Small intestine (tissue), 7 donors: Measurements from ENCODE around the gene WLS. TPM values are rescaled to one million over a fixed set of nuclear protein-coding genes. Genes with fewer than 3 reads are reported as not detected.

Experiments
- DNase-seq, 2 donors: peaks; one replicate each; pipeline versions ENCODE4 v3.0.0 to v3.0.0-alpha.2; 2013
- FAIRE-seq: peaks from 2 replicates; lab custom pipeline; 2012; peaks lifted over from hg19 to GRCh38; lab: Jason Lieb, UNC
- H3K27ac ChIP-seq, 3 donors: one replicate each; pipeline ENCODE4 v1.5.1; 2013; ENCODE audit warnings: low read length in 2 of 3, mild to moderate bottlenecking in 2 of 3, control low read depth in 1 of 3, inconsistent platforms in 1 of 3, low read depth in 1 of 3, moderate library complexity in 1 of 3
- H3K27me3 ChIP-seq, 3 donors: one replicate each; pipeline ENCODE4 v1.6.1; 2013; ENCODE audit warnings: low read length in 3 of 3, inconsistent platforms in 1 of 3; ENCODE audit not compliant: control insufficient read depth in 3 of 3, insufficient read depth in 3 of 3
- H3K36me3 ChIP-seq, 3 donors: one replicate each; pipeline ENCODE4 v1.6.1; 2013; ENCODE audit warnings: low read length in 3 of 3, inconsistent platforms in 1 of 3, low read depth in 1 of 3, mild to moderate bottlenecking in 1 of 3, moderate library complexity in 1 of 3; ENCODE audit not compliant: control insufficient read depth in 3 of 3, insufficient read depth in 2 of 3
- H3K4me1 ChIP-seq, 3 donors: one replicate each; pipeline ENCODE4 v1.6.1; 2013; ENCODE audit warnings: low read length in 2 of 3, inconsistent platforms in 1 of 3, low read depth in 1 of 3, mild to moderate bottlenecking in 1 of 3, moderate library complexity in 1 of 3; ENCODE audit not compliant: control insufficient read depth in 3 of 3, insufficient read depth in 2 of 3
- H3K4me3 ChIP-seq, 3 donors: one replicate each; pipeline ENCODE4 v1.5.1; 2013; ENCODE audit warnings: low read length in 3 of 3, control low read depth in 1 of 3, inconsistent platforms in 1 of 3, low read depth in 1 of 3, mild to moderate bottlenecking in 1 of 3, moderate library complexity in 1 of 3
- H3K9me3 ChIP-seq, 2 donors: one replicate each; pipeline ENCODE4 v1.6.1; 2013; ENCODE audit warnings: low read depth in 1 of 2, low read length in 1 of 2; ENCODE audit not compliant: control insufficient read depth in 2 of 2, insufficient read depth in 1 of 2
- WGBS, 3 donors: extraction: QIAGEN DNeasy Blood & Tissue Kit; methylation state at CpG; one replicate each; pipeline ENCODE4 v1.1.7; 2013; 5-methylcytosine and 5-hydroxymethylcytosine counted together
- polyA plus RNA-seq, 4 donors: library from polyadenylated mRNA; stranded (reverse) in 3 of 4; unstranded in 1 of 4; fragments of 200-250 nt in 3 of 4; fragments of 120-200 nt in 1 of 4; gene quantifications; one replicate each; pipeline versions ENCODE4 v1.2.1 to v1.2.3, GENCODE V29; 2013
- donor health status: healthy with polysubstance abuse.
- donor health status: control.
- donor health status: control.
- donor health status: Bipolar disorder and iron deficiency.
- donor health status: healthy.

WLS gene
- polyA plus RNA-seq, 4 donors = 2.2 to 58.0 (median 22.5) TPM

DNA sequence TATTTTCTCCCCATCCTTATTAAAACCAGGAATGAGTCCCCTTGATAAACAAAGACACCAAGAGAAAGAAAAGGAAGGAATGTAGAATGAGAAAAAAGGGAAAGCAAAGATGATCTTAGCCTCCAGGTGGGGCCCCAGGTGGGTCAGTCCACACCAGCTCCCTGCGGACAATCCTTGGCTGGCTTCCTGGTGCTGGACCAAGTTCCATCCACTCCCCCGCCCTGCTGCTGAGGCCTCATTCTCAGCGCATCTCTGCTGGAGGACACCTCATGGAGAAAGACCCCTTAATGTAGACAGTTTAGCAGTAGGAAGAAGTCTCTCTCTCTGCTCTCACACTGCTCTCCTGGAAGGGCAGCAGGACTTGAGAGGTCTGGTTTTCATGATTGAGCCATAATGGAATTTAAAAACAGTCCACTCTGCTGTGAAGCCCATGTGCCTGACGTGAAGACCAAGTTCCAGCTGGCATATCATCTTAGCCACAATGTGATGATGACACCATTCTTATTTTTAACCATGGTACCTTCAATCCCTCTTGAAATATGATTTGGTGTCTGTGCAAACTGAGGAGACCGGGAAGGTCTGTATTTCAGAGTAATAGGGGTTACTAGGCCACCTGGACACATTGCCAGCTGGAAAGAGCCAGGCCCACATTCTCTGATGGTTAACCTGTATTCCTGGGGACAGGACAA, 83.1 kb downstream of the WLS start:
- Histone ChIP-seq H3K27ac (no peak overlapping the region), H3K4me3 (no peak overlapping the region), H3K4me1 (peaks cover 2 to 4% (median 3%) of the 10 kb centered on the region in 3 donors), H3K27me3 (no peaks in the 10 kb centered on the region), H3K36me3 (peaks cover 0 to 46% (median 2%) of the 10 kb centered on the region in 3 donors), H3K9me3 (no peaks in the 10 kb centered on the region)
- 78 to 93% (median 92%) methylated on average over 5 of the region's 5 CpGs for WGBS, 3 donors
- FAIRE-seq (no peak), DNase-seq (no peak)

DNA sequence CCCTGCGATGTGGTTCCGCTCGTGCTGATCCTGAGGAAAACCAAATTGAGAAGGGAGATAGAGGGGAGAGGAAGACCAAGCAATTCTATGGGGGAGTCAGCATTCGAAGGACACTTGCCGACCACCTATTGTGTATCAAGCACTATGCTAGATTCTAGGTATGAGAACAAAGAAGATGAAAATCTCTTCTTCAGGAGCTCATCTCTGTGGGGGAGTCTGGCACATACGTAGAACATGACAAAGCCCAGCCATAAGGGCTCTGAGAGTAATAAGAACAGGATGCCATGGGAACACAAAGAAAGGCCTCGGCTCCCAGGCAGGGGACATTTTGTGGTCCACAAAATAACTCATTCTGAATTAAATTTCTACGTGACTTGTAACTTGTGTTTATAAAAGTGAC, 83.7 kb downstream of the WLS start:
- Histone ChIP-seq H3K9me3 (no peaks in the 10 kb centered on the region), H3K4me1 (peaks cover 2 to 4% (median 3%) of the 10 kb centered on the region in 3 donors), H3K27me3 (no peaks in the 10 kb centered on the region), H3K4me3 (no peak overlapping the region), H3K27ac (no peak overlapping the region), H3K36me3 (peaks cover 0 to 46% (median 2%) of the 10 kb centered on the region in 3 donors)
- DNase-seq = no peak
- 93 to 95% (median 94%) methylated on average over 8 of the region's 8 CpGs for WGBS, 3 donors
- FAIRE-seq = no peak

DNA sequence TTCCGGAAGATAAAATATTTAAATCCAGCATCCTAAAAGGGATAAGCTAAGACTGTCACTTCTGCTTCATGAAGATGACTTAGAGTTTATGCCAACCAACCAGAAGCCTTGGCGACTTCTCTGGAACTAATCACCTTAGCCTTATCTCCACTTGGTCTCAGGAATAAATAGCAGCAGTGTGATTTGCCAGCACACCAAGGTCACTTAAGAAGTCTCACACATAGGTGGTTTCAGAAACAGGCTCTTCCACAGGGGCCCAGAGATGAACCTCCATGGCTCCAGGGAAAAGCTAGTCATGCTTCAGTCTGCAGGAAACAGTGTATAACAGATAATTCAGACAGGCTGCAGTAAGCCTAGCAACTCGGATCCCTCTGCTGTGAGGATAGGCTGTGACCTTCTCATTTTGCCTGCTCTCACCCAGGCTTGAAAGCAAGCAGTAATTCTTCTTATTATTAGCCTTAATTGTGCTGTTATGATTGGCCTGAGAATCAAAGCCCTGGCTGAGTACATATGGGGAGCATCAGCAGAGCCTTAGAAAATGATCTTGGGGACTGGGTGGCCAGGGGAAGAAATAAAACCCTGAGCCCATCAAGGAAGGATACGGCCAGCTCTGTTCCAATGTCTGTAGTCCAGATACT, 84.7 kb downstream of the WLS start:
- no peaks in the 10 kb centered on the region for H3K27me3 ChIP-seq
- H3K4me3 ChIP-seq = no peak overlapping the region
- WGBS, 3 donors = 61 to 65% (median 65%) methylated on average over 4 of the region's 4 CpGs
- H3K36me3 ChIP-seq = peaks cover 0 to 39% (median 2%) of the 10 kb centered on the region in 3 donors
- H3K27ac ChIP-seq = no peak overlapping the region
- DNase-seq = no peak
- H3K9me3 ChIP-seq = no peaks in the 10 kb centered on the region
- peaks cover 3 to 6% (median 4%) of the 10 kb centered on the region in 3 donors for H3K4me1 ChIP-seq
- no peak for FAIRE-seq

DNA sequence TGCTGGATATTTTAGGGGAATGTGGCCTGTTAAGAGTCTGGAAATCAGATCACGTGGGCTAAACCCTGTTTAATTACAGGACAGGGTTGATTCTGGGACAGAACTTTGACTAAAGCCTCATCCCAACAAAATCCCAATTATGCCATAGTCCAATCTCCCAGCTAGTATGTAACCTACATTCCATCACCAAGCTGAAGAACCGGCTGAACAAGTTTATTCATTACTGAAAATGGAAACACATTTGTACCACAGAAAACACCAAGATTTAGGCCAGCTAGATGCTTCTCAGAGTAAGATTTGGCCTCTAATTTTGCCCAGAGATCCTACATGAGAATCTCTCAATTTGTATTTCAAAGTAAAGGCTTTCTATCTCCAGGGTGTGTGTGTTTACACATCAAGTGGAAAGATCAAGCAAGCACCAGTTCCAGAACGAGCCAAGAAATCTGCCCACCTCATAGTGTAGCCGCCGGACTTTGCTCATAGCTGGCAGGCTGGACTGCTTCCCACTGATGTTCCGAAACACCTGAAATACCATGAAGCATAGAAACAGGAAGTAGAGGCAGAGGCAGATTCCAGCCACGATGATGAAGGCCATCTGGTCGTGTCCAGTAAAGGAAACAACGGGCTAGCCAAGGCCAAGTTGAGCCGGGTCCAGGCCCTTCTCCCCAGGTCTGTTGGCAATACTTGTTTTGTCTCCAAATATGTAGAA, 86.8 kb downstream of the WLS start:
- WGBS, 3 donors = 10 to 45% (median 25%) methylated on average over 10 of the region's 10 CpGs
- no peak for FAIRE-seq
- peaks cover 3 to 10% (median 4%) of the 10 kb centered on the region in 3 donors for H3K4me1 ChIP-seq

DNA sequence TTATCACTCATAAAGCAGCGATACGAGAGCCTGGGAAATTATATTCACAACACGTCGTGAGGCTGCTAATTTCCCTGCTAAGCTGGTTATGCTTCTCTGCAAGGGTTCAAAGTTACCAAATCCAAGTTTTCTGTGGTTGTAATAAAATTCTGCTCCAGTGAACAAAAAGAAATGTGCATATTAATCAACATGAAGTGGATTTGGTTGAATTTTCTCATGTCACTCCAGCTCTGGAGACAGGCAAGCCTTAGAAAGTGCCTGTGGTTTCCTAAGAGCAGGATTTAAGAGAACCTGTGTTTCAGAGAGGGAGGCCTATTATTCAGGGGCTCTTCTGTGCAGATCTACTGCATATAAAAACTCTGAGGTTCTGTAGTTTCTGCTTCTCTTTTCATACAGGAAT, 87.5 kb downstream of the WLS start:
- no peaks in the 10 kb centered on the region for H3K27me3 ChIP-seq
- no peak for DNase-seq
- peaks cover 3 to 12% (median 4%) of the 10 kb centered on the region in 3 donors for H3K4me1 ChIP-seq
- 55 to 77% (median 62%) methylated on average over 4 of the region's 4 CpGs for WGBS, 3 donors
- H3K4me3 ChIP-seq = no peak overlapping the region
- no peaks in the 10 kb centered on the region for H3K9me3 ChIP-seq
- H3K27ac ChIP-seq = peak overlapping the region in 1 of 3 donors; percentile 63
- peaks cover 0 to 33% (median 2%) of the 10 kb centered on the region in 3 donors for H3K36me3 ChIP-seq
- FAIRE-seq = no peak

More for the DNA sequence above, 86.8 kb downstream of the WLS start:
- Histone ChIP-seq H3K36me3 (peaks cover 0 to 36% (median 2%) of the 10 kb centered on the region in 3 donors), H3K9me3 (no peaks in the 10 kb centered on the region), H3K27ac (peak overlapping the region in 2 of 3 donors; percentile 24 to 63), H3K27me3 (no peaks in the 10 kb centered on the region), H3K4me3 (no peak overlapping the region)
- DNase-seq = peak; percentile 41 to 67

DNA sequence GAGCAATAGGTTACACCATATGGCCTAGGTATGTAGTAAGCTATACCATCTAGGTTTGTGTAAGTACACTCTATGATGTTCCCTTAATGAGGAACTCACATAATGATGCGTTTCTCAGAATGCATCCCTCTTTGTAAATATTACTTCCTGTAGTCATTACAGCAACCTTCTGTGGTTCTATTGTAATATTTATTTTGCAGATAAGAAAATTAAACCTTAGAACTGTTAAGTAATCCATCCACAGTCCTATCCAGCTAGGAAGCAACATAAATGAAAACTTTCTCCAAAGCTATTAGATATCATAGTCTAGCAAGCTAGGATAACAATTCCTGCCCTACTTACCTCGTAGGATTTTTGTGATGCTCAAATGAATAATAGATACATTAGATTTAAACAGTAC, 88.7 kb downstream of the WLS start:
- H3K27ac ChIP-seq = no peak overlapping the region
- WGBS, 3 donors = 27 to 67% (median 45%) methylated on average over 2 of the region's 2 CpGs
- H3K36me3 ChIP-seq = peaks cover 0 to 24% (median 2%) of the 10 kb centered on the region in 3 donors
- DNase-seq (peak in 1 of 2 donors; percentile 31), FAIRE-seq (no peak)
- H3K27me3 ChIP-seq = no peaks in the 10 kb centered on the region
- no peak overlapping the region for H3K4me3 ChIP-seq
- no peaks in the 10 kb centered on the region for H3K9me3 ChIP-seq
- H3K4me1 ChIP-seq = peaks cover 3 to 12% (median 4%) of the 10 kb centered on the region in 3 donors

DNA sequence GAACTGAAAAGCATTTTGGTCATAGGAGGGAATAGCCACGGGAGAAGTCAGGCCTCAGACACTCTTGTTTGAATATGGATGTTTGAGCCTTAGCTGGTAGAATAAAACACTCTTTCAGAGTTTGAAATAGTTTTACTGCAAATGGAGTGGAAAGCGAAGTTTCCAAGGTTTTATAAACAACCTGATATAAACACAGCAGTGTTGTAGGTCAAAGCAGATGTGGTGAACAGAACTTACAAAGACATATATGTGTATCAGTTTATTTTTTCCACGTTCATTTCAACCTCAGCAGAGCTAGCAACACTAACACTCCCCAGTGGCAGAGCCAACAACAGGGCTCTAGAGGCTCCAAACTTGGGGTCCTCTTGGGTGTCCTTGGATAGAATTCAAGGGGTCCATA, 89.9 kb downstream of the WLS start:
- 64 to 92% (median 75%) methylated on average over 3 of the region's 3 CpGs for WGBS, 3 donors
- Histone ChIP-seq H3K36me3 (peaks cover 0 to 17% (median 3%) of the 10 kb centered on the region in 3 donors), H3K27me3 (no peaks in the 10 kb centered on the region), H3K4me3 (no peak overlapping the region), H3K27ac (peak overlapping the region in 2 of 3 donors; percentile 6 to 63), H3K9me3 (no peaks in the 10 kb centered on the region), H3K4me1 (peaks cover 3 to 12% (median 4%) of the 10 kb centered on the region in 3 donors)
- FAIRE-seq (no peak), DNase-seq (no peak)

DNA sequence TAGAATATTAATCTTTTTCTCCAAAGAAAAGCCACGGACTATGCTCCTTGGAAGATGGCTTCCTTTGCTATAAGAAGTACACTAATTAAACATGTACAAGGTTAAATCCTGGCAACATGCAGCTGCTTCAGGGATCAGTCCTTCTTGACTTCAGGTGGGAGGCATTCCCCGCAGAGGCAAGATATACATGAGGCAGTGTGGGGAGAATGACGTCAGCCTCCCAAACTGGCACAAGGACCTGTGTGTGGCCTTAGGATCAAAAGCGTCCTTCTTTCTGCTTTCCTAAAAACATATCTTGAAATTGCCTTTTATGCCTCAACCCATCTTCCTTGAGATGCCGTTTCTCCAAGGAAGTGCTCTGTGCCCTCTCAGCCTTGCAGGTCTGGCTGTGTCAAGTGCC, 90.3 kb downstream of the WLS start:
- H3K27ac ChIP-seq = peak overlapping the region in 2 of 3 donors; percentile 6 to 63
- no peaks in the 10 kb centered on the region for H3K27me3 ChIP-seq
- no peak overlapping the region for H3K4me3 ChIP-seq
- FAIRE-seq (no peak), DNase-seq (no peak)
- WGBS, 3 donors = 73 to 90% (median 79%) methylated on average over 5 of the region's 5 CpGs
- peaks cover 3 to 12% (median 4%) of the 10 kb centered on the region in 3 donors for H3K4me1 ChIP-seq
- H3K9me3 ChIP-seq = no peaks in the 10 kb centered on the region
- peaks cover 0 to 17% (median 3%) of the 10 kb centered on the region in 3 donors for H3K36me3 ChIP-seq
